GM19238 (cell line): ENCODE measurements around the gene PRMT7.
"Not testable (repeated sequence)": the region's sequence is repeated elsewhere in the genome, so short reads cannot be mapped to it uniquely, and the experiment has no call there.

ENCODE experiments used
- DNase-seq: peaks from one replicate; pipeline ENCODE4 v3.0.0; 2011; ENCODE audit warnings: low spot score; ENCODE audit not compliant: insufficient read length

PRMT7 gene

DNA sequence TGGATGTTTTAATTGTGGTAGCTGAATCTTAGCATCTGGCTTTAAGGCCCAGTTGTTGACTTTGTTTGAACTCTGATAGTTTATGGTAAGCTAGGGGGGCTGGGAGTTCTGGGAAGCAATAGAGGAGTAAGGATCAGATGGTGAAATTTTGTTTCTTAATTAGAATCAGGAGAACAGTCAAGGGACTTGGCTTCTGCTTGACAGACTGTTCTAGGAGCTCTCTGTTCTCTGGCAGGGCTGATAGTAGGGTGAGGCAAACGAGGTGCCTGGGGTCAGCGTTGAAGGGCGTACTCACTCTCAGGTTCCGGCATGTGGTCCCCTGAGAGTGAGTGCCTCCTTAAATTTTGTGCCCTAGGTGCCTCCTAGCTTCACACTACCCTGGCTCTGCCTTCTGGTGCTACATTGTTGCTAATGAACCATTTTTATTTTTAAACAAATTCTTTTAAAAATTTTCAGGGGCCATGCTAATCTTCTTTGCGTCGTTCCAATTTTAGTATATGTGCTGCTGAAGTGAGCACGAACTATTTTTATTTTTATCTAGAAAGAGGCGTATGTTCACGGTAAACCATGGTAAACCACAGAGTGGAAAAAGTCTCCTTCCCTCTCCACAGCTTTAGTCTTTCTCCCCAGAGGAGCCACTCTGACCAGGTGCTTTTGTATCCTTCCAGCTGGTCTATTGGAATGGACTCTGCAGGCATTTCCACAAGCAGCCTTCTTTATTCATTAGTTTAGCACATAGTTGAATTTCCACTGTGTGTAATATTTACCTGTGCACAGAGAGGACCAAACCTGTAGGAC is 26.8 kb upstream of the PRMT7 start:
- peak; percentile 51 for DNase-seq

- peak; percentile 51 for DNase-seq
Observed at GRCh38 chr16:68284847-68285246, 26.0 kb upstream of the PRMT7 start.

- no peak for DNase-seq
Observed at GRCh38 chr16:68285683-68286082, 25.1 kb upstream of the PRMT7 start.

DNA sequence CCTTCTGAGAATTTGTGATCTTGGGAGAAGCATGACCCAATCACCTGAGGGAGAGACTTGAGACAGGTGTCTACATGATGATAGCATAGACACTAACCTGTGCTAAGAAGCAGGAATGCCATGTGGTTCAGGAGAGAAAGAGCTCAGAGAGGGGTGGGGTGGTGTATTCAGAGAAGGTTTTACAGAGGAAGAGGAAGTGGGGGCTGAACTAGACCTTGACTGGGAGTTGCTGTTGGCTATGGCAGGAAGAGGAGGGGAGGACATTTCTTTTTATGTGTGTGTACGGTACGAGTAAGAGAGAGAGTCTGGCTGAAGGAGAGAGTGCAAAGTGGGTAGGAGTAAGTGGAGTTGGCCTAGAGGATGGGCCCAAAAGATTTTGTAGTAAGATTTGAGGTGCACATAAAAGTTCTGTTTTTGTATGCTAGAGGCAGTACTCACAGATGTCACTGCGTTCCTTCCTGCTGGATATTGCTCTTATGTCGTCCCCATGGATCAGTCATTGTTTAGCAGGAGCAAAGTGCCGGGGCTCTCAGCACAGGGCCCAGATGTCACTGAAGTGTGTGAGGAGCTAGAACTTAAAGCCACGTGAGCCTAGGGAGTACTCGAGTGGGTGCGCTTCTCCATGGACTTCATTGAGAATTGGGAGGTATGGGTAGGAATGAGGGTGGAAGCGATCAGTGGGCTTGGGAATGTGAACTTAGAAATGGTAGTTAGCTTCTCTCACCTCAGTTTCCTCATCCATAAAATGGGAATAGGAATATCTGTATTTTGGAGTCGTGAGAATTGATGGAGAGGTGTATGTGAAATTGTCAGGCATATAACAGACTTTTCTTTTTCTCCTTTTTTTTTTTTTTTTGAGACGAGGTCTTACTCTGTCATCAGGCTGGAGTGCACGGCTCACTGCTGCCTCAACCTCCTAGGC is 24.4 kb upstream of the PRMT7 start:
- no peak for DNase-seq

DNA sequence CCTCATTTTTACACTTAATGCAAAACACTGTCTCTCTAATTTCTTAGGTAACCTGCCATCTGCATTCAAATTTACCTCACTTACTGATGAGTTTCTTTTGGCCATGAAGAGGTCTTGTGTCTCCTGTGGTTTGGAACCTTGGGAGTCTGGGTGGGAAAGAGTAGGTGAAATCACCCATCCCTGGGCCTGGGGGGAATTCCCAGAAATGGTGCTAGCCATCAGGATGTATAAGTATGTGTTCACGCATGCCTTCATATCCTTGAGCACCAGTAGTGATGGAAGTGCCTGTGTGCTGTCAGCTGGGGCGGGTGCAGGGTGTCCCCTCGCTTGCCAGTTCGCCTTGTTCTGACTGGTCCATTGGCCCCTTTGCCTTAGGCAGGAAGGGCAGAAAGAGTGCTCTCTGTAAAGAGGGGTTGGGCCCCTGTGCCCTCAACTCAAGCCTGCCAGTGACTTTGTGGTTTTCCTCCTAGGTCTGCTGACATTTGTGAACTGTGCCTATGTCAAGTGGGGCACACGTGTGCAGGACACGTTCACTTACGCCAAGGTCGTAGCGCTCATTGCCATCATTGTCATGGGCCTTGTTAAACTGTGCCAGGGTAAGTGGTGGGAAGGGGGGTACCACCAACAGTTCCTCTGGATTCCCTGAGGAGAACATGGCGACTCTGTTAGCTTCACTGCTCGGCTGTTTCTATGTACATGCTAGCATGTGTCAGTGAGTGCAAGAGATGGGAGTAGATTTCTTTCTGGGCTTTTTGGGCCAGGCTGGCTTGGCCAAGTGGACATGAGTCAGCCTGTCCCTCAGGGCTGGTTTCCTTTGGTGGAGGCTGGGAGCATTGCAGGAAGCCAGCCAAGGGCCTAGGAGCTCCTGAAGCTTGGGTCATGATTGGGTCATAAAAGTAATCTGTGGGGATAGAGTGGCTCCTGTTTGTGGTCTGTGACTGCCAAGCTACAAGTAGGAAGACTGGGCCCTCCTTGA is 23.3 kb upstream of the PRMT7 start:
- DNase-seq: no peak

- DNase-seq: no peak
Observed at GRCh38 chr16:68288252-68288650, 22.6 kb upstream of the PRMT7 start.

DNA sequence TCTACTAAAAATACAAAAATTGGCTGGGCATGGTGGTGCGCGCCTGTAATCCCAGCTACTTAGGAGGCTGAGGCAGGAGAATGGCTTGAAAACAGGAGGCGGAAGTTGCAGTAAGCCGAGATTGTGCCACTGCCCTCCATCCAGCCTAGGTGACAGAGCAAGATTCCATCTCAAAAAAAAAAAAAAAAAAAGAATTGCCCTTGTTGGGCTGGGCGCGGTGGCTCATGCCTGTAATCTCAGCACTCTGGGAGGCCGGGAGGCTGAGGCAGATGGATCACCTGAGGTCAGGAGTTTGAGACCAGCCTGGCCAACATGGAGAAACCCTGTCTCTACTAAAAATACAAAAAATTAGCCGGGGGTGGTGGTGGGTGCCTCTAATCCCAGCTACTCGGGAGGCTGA is 22.0 kb upstream of the PRMT7 start:
- DNase-seq: not testable (repeated sequence)

DNA sequence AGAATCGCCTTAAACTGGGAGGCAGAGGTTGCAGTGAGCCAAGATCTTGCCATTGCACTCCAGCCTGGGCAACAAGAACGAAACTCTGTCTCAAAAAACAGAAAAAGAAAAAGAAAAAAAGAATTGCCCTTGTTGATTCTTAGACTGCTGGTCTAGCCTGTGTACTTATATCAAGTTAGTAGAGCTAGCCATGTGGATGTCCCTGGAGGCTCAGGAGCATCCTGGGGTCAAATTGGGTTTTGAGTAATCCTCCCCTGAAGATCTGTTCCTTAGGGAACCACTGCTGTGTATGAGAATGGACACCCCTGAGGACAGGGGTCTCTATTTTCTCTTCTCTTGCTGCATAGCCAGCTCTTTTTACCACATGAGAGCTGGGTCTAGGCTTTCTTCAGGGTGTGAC is 21.6 kb upstream of the PRMT7 start:
- no peak for DNase-seq

- peak; percentile 62 for DNase-seq
Observed at GRCh38 chr16:68289621-68290329, 21.0 kb upstream of the PRMT7 start.

GRCh38 chr16:68290450-68290849 is 20.4 kb upstream of the PRMT7 start:
- DNase-seq: no peak

GRCh38 chr16:68291227-68291626 is 19.6 kb upstream of the PRMT7 start:
- DNase-seq: no peak

- DNase-seq: no peak
Observed at GRCh38 chr16:68292425-68292824, 18.4 kb upstream of the PRMT7 start.

DNA sequence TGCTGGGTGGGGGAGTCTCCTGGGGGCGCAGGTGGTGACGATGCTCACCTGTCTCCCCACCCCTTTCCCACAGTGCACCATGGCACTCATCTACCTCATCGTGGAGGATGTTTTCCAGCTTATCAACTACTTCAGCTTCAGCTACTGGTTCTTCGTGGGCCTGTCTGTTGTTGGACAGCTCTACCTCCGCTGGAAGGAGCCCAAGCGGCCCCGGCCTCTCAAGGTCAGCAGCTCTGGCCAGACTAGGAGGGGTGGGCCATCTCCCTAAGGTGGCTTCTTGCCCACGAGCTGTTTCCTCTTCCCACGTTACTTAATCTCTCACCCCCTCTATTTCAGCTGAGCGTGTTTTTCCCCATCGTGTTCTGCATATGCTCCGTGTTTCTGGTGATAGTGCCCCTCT is 14.5 kb upstream of the PRMT7 start:
- no peak for DNase-seq

DNA sequence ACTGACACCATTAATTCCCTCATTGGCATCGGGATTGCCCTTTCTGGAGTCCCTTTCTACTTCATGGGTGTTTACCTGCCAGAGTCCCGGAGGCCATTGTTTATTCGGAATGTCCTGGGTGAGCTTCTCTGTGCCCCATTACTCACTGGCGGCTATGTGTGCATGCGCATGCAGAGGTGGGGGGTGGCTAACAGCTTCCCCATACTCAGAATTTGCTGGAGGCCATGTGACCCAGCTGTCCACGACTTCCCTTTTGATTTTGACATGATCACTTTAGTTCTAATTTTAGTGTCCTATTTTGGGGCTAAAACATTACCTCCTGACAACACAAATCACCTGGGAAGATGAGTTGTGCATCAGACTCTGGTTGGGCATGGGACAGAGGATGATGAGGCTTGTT is 14.1 kb upstream of the PRMT7 start:
- no peak for DNase-seq

GRCh38 chr16:68297908-68298307 is 12.9 kb upstream of the PRMT7 start:
- no peak for DNase-seq

- no peak for DNase-seq
Observed at GRCh38 chr16:68298312-68298711, 12.5 kb upstream of the PRMT7 start.

- DNase-seq: no peak
Observed at GRCh38 chr16:68298907-68299561, 11.8 kb upstream of the PRMT7 start.

- DNase-seq: no peak
Observed at GRCh38 chr16:68299571-68300453, 11.0 kb upstream of the PRMT7 start.
